OCI-M2 (cell line): Measurements from ENCODE around the gene C1QTNF1.
"Not testable (repeated sequence)": the region's sequence is repeated elsewhere in the genome, so short reads cannot be mapped to it uniquely, and the experiment has no call there.

ENCODE experiments used
- DNase-seq: peaks from one replicate; lab custom pipeline; 2025; ENCODE audit not compliant: unreplicated experiment; lab: John Stamatoyannopoulos, UW

C1QTNF1 gene

DNA sequence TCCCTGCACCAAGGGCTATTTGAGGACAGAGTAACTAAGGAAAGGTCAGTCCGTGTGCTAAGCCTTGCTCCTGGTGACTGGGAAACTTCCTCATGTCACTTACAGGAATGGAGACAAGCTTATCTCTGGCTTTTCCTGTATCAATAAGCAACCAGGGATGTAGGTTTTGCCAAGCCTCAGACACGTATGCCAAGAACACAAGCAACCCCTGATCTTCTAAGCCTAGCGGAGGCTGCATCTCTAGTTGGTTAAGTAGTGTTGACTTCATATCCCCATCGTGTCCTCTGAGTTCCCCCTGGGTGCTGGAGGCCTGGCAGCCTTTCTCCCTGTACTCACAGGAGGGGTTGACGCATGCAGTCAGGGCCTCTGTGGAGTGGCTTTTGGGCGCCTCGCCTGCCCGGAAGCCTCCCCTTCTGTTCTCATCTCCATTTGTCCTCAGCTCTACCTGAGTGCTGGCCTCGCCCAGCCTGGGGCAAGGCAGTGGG lies 1.4 kb upstream of the C1QTNF1 start:
- DNase-seq, result no peak

DNA sequence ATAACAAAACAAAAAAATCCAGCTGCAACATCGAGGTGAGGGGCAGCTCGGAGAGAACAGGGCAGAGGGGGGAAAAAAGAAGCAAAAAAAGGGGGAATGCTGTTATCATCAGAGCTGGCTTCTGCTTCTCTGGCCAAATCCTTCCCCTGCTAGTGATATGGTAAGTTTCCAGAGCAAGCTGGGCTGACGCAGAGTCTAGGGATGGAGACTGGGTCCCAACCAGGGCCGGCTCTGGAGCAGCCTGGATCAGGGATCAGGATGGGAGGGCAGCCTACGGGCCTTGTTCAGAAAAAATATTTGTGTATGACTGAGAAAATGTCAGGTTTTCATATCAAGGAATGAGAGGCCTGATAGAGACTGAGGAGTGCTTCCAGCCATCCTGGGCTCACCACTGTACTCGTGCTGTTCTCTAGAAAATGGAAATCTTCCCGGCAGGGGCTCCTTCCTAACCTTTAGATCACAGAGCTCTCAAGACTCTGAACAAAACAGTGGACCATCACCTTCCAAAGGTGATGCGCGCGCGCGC lies 726 bp upstream of the C1QTNF1 start:
- no peak for DNase-seq

DNA sequence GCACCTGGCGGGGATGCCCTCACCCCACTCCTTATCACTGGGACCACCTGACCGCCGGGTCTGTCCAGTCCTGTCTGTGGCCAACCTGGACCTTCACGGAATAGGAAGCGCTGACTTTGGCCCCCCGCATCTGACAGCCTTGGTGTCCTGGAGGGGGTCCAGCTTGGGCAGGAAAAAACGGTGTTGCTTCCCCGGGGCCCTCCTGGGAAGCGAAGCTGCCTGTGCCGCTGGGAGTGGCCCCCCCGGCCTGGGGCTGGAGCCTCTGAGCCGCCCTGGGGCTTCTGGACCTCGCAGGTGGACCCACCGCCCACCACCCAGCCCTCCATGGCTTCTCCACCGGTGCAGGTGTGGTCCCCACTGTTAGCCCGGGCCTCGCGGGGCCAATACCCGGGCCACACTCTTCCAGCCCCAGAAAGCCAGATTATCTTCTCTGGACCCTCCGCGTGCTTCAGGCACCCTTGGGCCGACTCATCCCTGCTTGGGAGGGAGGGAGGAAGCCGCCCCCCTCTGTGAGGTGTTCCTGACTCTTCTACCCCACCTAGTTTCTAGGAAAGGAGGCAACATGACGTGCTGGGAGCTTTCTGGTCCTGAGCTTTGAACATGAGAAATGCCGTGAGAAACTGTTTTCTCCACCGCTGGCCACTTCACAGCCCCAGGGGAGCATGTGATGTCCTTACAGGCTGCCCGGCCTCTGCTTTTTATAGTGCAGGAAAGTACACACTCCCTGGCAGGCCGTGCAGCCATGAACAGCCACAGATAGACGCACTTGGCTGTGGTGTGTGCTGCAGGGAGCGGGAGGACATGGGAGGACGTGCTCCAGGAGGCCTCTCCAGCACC lies 1.1 kb downstream of the C1QTNF1 start:
- no peak for DNase-seq

- DNase-seq, result no peak
Observed at GRCh38 chr17:79026376-79027273, 2.7 kb downstream of the C1QTNF1 start.

DNA sequence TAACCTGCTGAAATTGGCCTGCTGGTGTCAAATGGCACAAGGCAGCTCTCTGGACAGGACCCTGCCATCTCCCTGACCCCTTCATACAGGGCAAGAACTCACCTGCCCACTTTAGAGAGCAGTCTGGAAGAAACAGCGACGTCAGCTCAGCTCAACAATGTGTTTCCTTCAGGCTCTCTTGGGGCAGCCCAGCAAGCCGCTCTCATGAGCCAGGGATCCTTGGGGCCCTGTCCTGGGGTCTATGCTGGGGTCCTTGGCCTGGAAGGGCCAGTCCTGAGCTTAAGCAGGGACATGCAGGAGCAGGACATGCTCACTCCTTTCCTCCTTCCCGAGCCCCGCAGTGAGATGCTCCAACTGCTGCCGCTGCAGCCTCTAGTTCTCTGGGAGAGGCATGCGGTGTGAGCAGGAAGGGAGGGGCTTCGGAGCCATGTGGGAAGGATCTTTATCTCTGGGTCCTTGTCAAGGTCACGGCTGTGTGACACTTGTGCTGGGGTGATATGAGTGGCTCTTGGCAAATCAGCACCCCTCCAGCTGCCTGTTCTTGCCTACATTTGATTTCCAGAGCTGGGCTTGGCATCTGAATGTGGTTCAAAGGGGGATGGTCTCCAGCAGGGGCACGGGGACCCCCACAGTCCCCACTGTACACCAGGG lies 3.4 kb downstream of the C1QTNF1 start:
- no peak for DNase-seq

DNA sequence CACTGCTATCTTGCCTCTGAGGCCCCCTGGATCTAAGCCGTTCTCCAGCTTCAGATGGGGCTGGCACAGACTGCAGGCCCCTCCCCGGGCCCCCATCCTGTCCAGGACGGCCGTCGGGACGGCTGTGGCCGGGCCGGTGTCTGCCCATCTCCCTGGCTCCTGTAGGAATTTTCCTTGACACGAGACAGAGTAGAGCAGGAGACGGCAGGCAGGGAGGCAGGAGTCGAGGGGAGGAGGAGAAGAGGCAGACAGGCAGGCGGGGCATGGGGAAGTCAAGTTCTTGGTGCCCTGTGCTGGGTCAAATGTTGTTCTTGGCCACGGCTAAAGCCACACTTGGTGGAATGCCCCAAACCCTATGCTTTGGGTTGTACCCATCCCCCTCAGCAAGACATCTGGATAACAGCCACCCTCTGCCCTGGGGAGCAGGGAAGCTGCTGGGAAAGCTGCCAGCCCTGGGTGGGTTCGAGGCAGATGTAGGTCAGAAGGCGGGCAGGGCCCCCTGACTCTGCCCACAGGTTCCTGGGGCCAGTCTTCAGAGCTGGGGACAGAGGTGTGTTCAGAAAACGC lies 4.0 kb downstream of the C1QTNF1 start:
- DNase-seq, result no peak

GRCh38 chr17:79028496-79029326 lies 4.7 kb downstream of the C1QTNF1 start:
- no peak for DNase-seq

GRCh38 chr17:79029327-79030009 lies 5.5 kb downstream of the C1QTNF1 start:
- DNase-seq, result no peak

DNA sequence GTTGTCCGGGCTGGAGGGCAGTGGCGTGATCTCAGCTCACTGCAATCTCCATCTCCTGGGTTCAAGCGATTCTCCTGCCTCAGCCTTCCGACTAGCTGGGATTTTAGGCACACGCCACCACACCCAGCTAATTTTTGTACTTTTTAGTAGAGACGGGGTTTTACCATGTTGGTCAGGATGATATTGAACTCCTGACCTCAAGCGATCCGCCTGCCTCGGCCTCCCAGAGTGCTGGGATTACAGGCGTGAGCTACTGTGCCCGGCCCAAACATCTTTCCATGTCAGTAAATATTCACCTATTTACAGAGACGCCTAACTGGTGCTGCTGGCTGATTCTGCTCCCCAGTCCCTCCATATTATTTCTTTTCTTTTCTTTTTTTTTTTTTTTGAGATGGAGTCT lies 6.7 kb downstream of the C1QTNF1 start:
- DNase-seq, result not testable (repeated sequence)

DNA sequence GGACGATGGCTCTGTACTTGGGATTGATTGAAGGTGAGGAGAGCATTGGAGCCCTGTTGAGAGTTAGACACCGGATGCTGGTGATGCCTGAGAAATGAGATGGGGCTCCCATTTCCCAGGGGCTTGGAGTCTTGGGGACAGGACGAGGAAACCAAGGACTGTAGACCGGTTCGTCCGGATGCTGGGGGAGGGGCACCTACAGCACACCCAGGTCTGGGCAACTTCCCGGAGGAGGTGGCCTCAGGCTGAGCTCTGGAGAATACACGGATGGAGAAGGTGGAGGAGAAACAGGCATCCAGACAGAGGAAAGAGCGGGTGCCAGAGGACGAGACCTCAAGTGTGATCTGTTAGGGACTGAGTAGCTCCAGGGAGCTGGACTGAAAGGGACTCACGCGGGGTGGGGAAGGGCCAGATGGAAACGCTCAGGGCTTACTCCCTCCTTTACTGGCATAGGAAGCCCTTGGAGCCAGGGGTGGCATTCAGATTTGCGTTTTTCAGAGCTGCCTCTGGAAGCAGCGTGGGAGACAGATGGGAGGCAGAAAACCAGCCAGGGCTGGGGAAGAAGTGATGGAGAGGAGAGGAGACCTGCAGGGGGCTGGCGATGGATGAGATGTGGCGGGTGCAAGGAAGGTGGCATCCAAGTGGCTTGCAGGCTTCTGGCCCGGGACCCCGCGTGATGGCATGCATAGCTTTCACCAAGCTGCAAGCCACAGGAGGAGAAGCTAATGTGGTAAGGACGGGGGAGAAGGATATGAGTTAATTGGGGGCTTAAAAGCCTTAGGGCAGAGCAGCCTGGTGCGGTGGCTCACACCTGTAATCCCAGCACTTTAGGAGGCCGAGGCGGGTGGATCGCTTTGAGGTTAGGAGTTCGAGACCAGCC lies 8.3 kb downstream of the C1QTNF1 start:
- no peak for DNase-seq

DNA sequence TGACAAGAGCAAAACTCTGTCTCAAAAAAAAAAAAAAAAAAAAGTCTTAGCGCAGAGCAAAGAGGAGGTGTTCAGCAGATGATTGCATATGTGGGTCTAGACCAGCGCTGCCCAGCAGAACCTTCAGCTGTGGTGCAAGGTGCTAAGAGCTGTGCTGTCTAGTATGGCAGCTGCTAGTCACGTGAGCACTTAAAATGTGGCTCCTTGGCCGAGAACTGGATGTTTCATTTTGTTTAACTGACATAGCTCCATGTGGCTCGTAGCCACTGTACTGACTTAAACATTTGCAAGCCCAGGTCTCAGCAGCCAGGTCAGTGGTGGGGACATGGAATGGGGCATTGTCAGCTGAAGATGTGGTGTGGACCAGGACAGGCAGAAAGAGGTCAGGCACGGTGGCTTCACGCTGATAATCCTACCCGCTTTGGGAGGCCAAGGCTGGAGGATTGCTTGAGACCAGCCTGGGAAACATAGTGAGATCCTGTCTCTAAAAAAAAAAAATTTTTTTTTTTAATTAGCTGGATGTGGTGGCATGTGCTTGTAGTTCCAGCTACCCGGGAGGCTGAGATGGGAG lies 9.2 kb downstream of the C1QTNF1 start:
- DNase-seq, result no peak

- DNase-seq, result no peak
Observed at GRCh38 chr17:79033741-79034501, 10.0 kb downstream of the C1QTNF1 start.

DNA sequence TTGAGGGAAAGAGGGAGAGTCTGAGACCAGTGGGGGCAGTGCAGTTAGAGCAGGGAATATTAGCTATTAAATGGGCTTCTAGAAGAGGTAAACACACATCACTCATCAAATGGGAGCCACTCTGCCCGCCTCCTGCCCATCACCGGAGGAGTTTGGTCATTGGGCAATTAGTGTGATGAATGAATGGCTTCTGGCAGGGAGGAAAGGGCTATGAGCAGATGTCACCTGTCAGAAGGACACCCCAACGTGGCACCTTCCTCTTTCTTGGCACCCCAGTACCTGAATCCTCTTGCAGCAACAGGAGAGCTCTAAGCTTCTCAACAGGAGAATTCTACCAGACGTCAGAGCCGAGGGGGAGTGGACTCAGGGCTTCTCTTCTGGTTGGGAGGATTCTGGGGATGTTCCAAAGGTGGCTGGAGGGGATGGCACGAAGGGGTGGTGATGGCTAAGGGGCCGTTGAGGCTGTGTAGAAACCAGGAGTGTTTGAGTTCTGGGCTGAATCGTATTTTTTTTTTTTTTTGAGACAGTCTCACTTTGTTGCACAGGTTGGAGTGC lies 11.0 kb downstream of the C1QTNF1 start:
- no peak for DNase-seq

GRCh38 chr17:79035686-79036085 lies 11.7 kb downstream of the C1QTNF1 start:
- no peak for DNase-seq

DNA sequence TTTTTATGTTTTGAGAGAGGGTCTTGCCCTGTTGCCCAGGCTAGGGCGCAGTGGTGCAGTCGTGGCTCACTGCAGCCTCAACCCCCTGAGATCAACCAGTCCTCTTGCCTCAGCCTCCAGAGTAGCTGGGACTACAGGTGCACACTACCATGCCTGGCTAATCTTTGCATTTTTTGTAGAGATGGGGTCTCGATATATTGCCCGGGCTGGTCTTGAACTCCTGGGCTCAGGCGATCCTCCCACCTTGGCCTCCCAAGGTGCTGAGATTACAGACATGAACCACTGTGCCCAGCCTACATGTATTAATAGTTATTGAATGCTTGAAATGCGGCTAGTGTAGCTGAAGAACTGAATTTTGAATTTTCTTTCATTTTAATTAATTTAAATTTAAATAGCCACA lies 12.2 kb downstream of the C1QTNF1 start:
- no peak for DNase-seq

DNA sequence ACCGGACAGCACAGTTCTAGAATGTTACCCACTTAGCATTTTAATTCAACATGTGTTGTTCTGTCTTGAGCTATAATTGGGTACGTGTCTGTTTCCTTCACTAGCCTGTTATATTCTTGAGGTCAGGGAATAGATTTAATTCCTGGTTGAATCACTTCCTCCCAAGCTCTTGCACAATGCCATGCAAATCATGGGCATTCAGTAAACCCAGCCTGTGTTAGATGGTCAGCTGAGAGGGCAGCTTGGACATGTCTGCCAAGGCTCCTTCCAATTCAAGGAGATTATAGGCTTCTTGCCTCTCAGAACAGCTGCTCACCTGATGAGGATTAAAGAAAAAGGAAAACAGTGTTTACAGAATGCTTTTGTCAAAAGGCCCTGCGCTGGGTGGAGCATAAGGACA lies 12.6 kb downstream of the C1QTNF1 start:
- no peak for DNase-seq

- DNase-seq, result no peak
Observed at GRCh38 chr17:79038545-79039135, 14.7 kb downstream of the C1QTNF1 start.
